K562 (cell line): ENCODE data around the gene SYT3. TPM values are rescaled to one million over a fixed set of nuclear protein-coding genes. Genes with fewer than 3 reads are reported as not detected.

Experiments
- ATAC-seq: fragments of 200-7000 bp; cut with Tn5 transposase; 3 replicates; pipeline ENCODE4 v1.9.1; 2020; ENCODE audit warnings: moderate library complexity
- BruUV-seq: library from RNA; stranded (reverse); fragments of 400-500 nt; replicated peaks from 2 replicates; lab custom pipeline; 2021; lab: Mats Ljungman, UMichigan
- CTCF ChIA-PET: fragments of 300-600 bp; formaldehyde crosslinking; extraction: SDS; loops from one replicate; lab custom pipeline; 2021; ENCODE audit warnings: low intra/inter-chr PET ratio; lab: Yijun Ruan, JAX
- POLR2A ChIA-PET: fragments of 300-600, 350-650 bp; sonication (Branson Sonifier 250); formaldehyde crosslinking; extraction: SDS; loops from one replicate; lab custom pipeline; 2021; ENCODE audit warnings: antibody characterized with exemption, inconsistent platforms; lab: Yijun Ruan, JAX
- DNase-seq, 4 experiments: peaks; one replicate each; pipeline versions ENCODE4 v3.0.0 to v3.0.0-alpha.2; 2011 to 2018; ENCODE audit warnings: low spot score in 3 of 4, mixed read lengths in 3 of 4; ENCODE audit errors: extremely low read depth in 1 of 4
- FAIRE-seq: peaks from 2 replicates; lab custom pipeline; 2011; peaks lifted over from hg19 to GRCh38; lab: Jason Lieb, UNC
- H2AFZ ChIP-seq: 2 replicates; pipeline ENCODE4 v1.6.0; 2011; ENCODE audit warnings: low read depth, low read length, control low read depth, inconsistent platforms
- H3K27ac ChIP-seq: fragments of 200-600 bp; 3 replicates; pipeline ENCODE4 v1.8.0; 2011; ENCODE audit warnings: low read depth, mild to moderate bottlenecking, control low read depth, inconsistent platforms, low read length, moderate library complexity, mixed read lengths; ENCODE audit errors: extremely low read depth
- H3K27me3 ChIP-seq, 2 experiments: fragments of 300-600 bp in 1 of 2; 2 replicates in 1 of 2; 3 replicates in 1 of 2; pipeline versions ENCODE4 v1.6.0 to v1.8.0; 2011; ENCODE audit warnings: inconsistent platforms in 2 of 2, low read length in 2 of 2, mild to moderate bottlenecking in 1 of 2, mixed read lengths in 1 of 2, moderate library complexity in 1 of 2; ENCODE audit not compliant: control insufficient read depth in 2 of 2, insufficient read depth in 2 of 2
- H3K36me3 ChIP-seq: fragments of 300-600 bp; 3 replicates; pipeline ENCODE4 v1.8.0; 2011; ENCODE audit warnings: mild to moderate bottlenecking, low read length, inconsistent platforms; ENCODE audit not compliant: control insufficient read depth, insufficient read depth
- H3K4me1 ChIP-seq, 2 experiments: fragments of 200-600 bp in 1 of 2; replicated peaks in 1 of 2; 2 replicates in 1 of 2; 3 replicates in 1 of 2; pipeline versions ENCODE4 v1.5.1 to v1.8.0; 2011; ENCODE audit warnings: inconsistent platforms in 2 of 2, low read length in 2 of 2, mild to moderate bottlenecking in 1 of 2, mixed read lengths in 1 of 2, moderate library complexity in 1 of 2; ENCODE audit not compliant: control insufficient read depth in 2 of 2, insufficient read depth in 2 of 2
- H3K4me2 ChIP-seq: 2 replicates; pipeline ENCODE4 v1.6.1; 2011; ENCODE audit warnings: low read length, control low read depth, inconsistent platforms, mixed read lengths; ENCODE audit not compliant: insufficient read depth
- H3K4me3 ChIP-seq: fragments of 200-600 bp; sonication (generic), shearing (Covaris generic); 2 replicates; pipeline ENCODE4 v1.5.1; 2016; ENCODE audit warnings: control low read depth, inconsistent platforms
- H3K79me2 ChIP-seq: fragments of 200-600 bp; 3 replicates; pipeline ENCODE4 v1.8.0; 2011; ENCODE audit warnings: low read length, inconsistent platforms; ENCODE audit not compliant: control insufficient read depth, insufficient read depth
- H3K9ac ChIP-seq, 2 experiments: 2 replicates each; pipeline versions ENCODE4 v1.6.0 to v1.6.1; 2011; ENCODE audit warnings: low read depth in 2 of 2, low read length in 2 of 2, control low read depth in 1 of 2, inconsistent platforms in 1 of 2, mild to moderate bottlenecking in 1 of 2, mixed read lengths in 1 of 2; ENCODE audit not compliant: insufficient read depth in 1 of 2
- H3K9me1 ChIP-seq: one replicate; pipeline ENCODE4 v1.6.0; 2011; ENCODE audit warnings: inconsistent platforms, mild to moderate bottlenecking, low read length, moderate library complexity; ENCODE audit not compliant: control insufficient read depth, insufficient read depth
- H3K9me3 ChIP-seq: replicated peaks from 2 replicates; pipeline ENCODE4 v1.5.1; 2011; ENCODE audit warnings: low read depth, low read length, inconsistent platforms; ENCODE audit not compliant: control insufficient read depth, insufficient read depth
- H4K20me1 ChIP-seq: replicated peaks from 2 replicates; pipeline ENCODE4 v1.6.1; 2011; ENCODE audit warnings: low read length, inconsistent platforms, mixed read lengths; ENCODE audit not compliant: control insufficient read depth, insufficient read depth
- CC2D1A ChIP-seq: fragments of 450-650 bp; IDR thresholded peaks from 2 replicates; pipeline ENCODE4 v1.6.1; 2017; ENCODE audit warnings: mild to moderate bottlenecking
- FOXK2 ChIP-seq, 2 experiments: fragments of 450-650 bp; IDR thresholded peaks in 1 of 2; conservative IDR thresholded peaks in 1 of 2; 2 replicates each; pipeline ENCODE4 v1.6.1; 2016; ENCODE audit warnings: low read depth in 2 of 2, mild to moderate bottlenecking in 1 of 2
- FOXP1 ChIP-seq: sonication (generic); formaldehyde crosslinking; IDR thresholded peaks from 2 replicates; pipeline ENCODE4 v1.8.0; 2022; ENCODE audit warnings: mild to moderate bottlenecking, missing genetic modification reagents
- HDAC6 ChIP-seq: IDR thresholded peaks from 2 replicates; pipeline ENCODE4 v1.6.1; 2012; ENCODE audit warnings: low read depth, mild to moderate bottlenecking, control low read depth, inconsistent platforms, low read length, moderate library complexity
- NR2C2 ChIP-seq, 2 experiments: fragments of 200-800 bp in 1 of 2; sonication (Bioruptor generic) in 1 of 2; sonication (generic) in 1 of 2; formaldehyde crosslinking in 1 of 2; IDR thresholded peaks; 2 replicates each; pipeline versions ENCODE4 v1.6.1 to v1.8.0; 2016 to 2022; ENCODE audit warnings: mild to moderate bottlenecking in 1 of 2, missing compliant biosample characterization in 1 of 2, missing genetic modification characterization in 1 of 2, missing genetic modification reagents in 1 of 2
- OTX1 ChIP-seq: fragments of 450-650 bp; formaldehyde crosslinking; IDR thresholded peaks from 2 replicates; pipeline ENCODE4 v1.4.0; 2022; ENCODE audit warnings: mild to moderate bottlenecking
- SMARCA5 ChIP-seq: fragments of 450-650 bp; IDR thresholded peaks from 2 replicates; pipeline ENCODE4 v1.6.1; 2016
- SMARCB1 ChIP-seq: IDR thresholded peaks from 2 replicates; pipeline ENCODE4 v1.6.1; 2011; ENCODE audit warnings: improper control_type of control experiment, low read depth; ENCODE audit not compliant: insufficient read length
- SPI1 ChIP-seq: IDR thresholded peaks from 2 replicates; pipeline ENCODE4 v1.6.1; 2011; ENCODE audit warnings: low read depth, low read length, control low read depth, borderline replicate concordance
- TOE1 ChIP-seq, 2 experiments: fragments of 450-650 bp in 1 of 2; sonication (generic) in 1 of 2; formaldehyde crosslinking in 1 of 2; IDR thresholded peaks; 2 replicates each; pipeline versions ENCODE4 v1.7.1 to v1.8.0; 2016 to 2022; ENCODE audit warnings: borderline replicate concordance in 2 of 2, mild to moderate bottlenecking in 2 of 2, antibody characterized with exemption in 1 of 2, inconsistent platforms in 1 of 2, low read depth in 1 of 2, missing genetic modification reagents in 1 of 2, moderate library complexity in 1 of 2
- ZNF589 ChIP-seq: fragments of 200-800 bp; sonication (Bioruptor generic); IDR thresholded peaks from 2 replicates; pipeline ENCODE4 v1.6.1; 2016; ENCODE audit warnings: low read depth, missing genetic modification characterization, missing compliant biosample characterization
- ZSCAN29 ChIP-seq: fragments of 450-650 bp; IDR thresholded peaks from 2 replicates; pipeline ENCODE4 v1.6.1; 2017
- WGBS: fragments of 100-300 bp; shearing (Covaris generic); methylation state at CpG from one replicate; pipeline ENCODE4 v1.1.6; 2016; ENCODE audit warnings: low coverage, mixed read lengths; ENCODE audit not compliant: insufficient coverage; ENCODE audit errors: missing lambda C conversion rate; 5-methylcytosine and 5-hydroxymethylcytosine counted together
- in situ Hi-C: fragments of 300-500 bp; cut with MboI; formaldehyde crosslinking; loops from 4 replicates; pipeline ENCODE4 v1.15.0; 2018; ENCODE audit warnings: inconsistent platforms, mixed read lengths
- intact Hi-C: fragments of 100-400 bp; cut with micrococcal nuclease; formaldehyde crosslinking; loops from 2 replicates; pipeline ENCODE4 v1.14.2; 2022
- polyA plus RNA-seq, 8 experiments: library from polyadenylated mRNA; depleted of rRNA in 4 of 8; stranded (reverse) in 5 of 8; unstranded in 3 of 8; fragments of >200 nt; fragmentation: Nextera tagmentation in 2 of 8; fragmentation: Illumina TruSeq in 1 of 8; extraction: Ambion mirVana in 2 of 8; extraction: Trizol in 1 of 8; gene quantifications; 2 replicates each; pipeline versions ENCODE4 v1.2.1 to v1.2.3, GENCODE V29; 2011 to 2014; ENCODE audit warnings: inconsistent platforms in 1 of 8, missing spikeins in 1 of 8
- total RNA-seq, 7 experiments: library from RNA; depleted of rRNA in 6 of 7; stranded (reverse); fragments of >200 nt in 6 of 7; fragmentation: Illumina TruSeq in 2 of 7; extraction: Trizol in 2 of 7; gene quantifications; 2 replicates each; pipeline versions ENCODE4 v1.2.1 to v1.2.3, GENCODE V29; 2011 to 2021; ENCODE audit warnings: low replicate concordance in 1 of 7
- TF ChIP-seq, protein P1 (sequence below): fragments of 450-650 bp; IDR thresholded peaks from 2 replicates; pipeline ENCODE4 v1.7.0; 2016; ENCODE audit warnings: borderline replicate concordance
- TF ChIP-seq, protein P2 (sequence below), 3 experiments: fragments of 200-800 bp in 1 of 3; fragments of 250-450 bp in 1 of 3; fragments of 450-650 bp in 1 of 3; sonication (Bioruptor Pico) in 1 of 3; sonication (Bioruptor generic) in 1 of 3; formaldehyde crosslinking in 1 of 3; IDR thresholded peaks; 2 replicates each; pipeline versions ENCODE4 v1.6.1 to v1.8.0; 2016 to 2022; ENCODE audit warnings: mild to moderate bottlenecking in 2 of 3, missing genetic modification characterization in 2 of 3, missing compliant biosample characterization in 1 of 3, moderate library complexity in 1 of 3

Gene SYT3
- total and polyA plus RNA-seq, 9 of the 15 experiments (the other 6 are each of a cell fraction or from before 2014, with no cell fraction given), result 0.36 to 2.0 (median 0.54) TPM; not detected in 2

DNA sequence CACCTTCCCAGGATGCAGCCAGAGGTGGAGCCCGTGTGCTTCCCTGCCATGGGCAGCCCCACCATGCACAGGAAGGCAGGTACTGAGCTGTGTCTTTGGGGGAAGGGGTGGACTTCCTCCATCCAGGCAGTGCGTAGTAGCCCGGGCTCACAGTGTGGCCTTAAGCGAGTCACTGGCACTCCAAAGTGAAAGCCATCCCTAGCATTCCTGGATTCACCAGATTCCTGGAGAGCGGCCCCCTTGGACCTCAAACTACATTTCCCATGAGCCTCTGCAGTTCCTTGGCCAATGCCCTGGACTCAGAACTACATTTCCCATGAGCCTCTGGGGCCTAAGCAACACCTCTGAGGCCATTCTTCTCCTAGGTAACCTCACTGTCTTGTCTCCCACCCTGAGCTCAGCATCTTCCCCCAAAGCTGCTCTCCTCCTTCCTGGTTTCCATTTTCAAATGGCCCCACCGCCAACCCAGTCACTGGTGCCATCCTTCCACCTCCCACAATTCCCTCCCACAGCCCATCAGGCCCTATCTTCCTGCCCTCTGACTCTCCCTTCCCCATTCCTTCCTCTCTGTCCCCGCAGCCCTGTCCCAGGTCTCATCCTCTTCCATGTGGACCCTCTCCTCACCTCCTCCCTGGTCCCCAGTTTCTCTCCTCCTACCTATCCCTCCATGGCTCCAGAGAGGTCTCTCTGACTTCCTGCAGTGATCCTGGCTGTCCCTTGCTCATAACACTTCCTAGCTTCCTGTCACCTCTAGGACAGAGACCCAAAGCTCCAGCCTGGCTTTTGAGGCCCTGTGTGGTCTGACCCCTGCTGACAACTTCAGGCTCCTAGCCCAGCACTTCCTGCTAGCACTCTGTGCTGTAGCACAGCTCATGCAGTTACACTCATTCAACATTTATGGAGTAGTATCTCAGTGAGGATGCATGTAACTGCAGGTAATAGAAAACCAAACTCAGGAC is 10.0 kb upstream of the SYT3 start, which contains the start of gene C19orf81:
Gene C19orf81, plus strand, starts transcription at position 13 of the 959 bp plus-strand sequence. Its CDS starts 0 bp downstream, at position 13.
- Histone ChIP-seq H3K4me2 (peak within 1 kb of the TSS; percentile 72), H3K36me3 (no peaks in the 10 kb centered on the region), H3K27me3 (peaks cover 0 to 5% of the 10 kb centered on the region in 2 experiments; a peak in 3 of 5 replicates), H3K9me3 (no peaks in the 10 kb centered on the region), H3K4me1 (peaks cover 22 to 34% of the 10 kb centered on the region in 2 experiments; a peak in 4 of 5 replicates), H3K9ac (peak within 1 kb of the TSS; percentile 3 to 78; a peak in 2 of 4 replicates), H2AFZ (peak within 1 kb of the TSS; percentile 75), H3K27ac (peak within 1 kb of the TSS; percentile 13), H3K9me1 (no peaks in the 10 kb centered on the region), H3K79me2 (no peaks in the 10 kb centered on the region), H4K20me1 (no peaks in the 10 kb centered on the region), H3K4me3 (no peak within 1 kb of the TSS)
- 8% methylated on average over 6 of the region's 7 CpGs for WGBS
- DNase-seq, result peak; percentile 63 to 79 (median 68)
- in situ Hi-C loops (no loop called here), intact Hi-C loops (no loop called here)
- peak; percentile 96 for FAIRE-seq
- no TSS peak for BruUV-seq
- POLR2A ChIA-PET, result no interaction called here
- CTCF ChIA-PET, result no interaction called here
- peak; percentile 90 for ATAC-seq
- TF ChIP-seq FOXK2 (conservative IDR thresholded peaks at IDR 0.05 in 1 of 2, IDR thresholded peaks at IDR 0.05 in 1 of 2; ENCODE audit: low read depth in 2 of 2), result peak; percentile 58 to 65; a peak in 2 of 4 replicates
- peak; percentile 66; the same call in 1 of the 2 replicates for TF ChIP-seq ZNF589 (CRISPR knock-in tag)
- 0 out of 2 replicates have a peak, but pooled peaks have one; percentile 20 for TF ChIP-seq CC2D1A
- TF ChIP-seq OTX1 (CRISPR knock-in tag), result peak; percentile 82; the same call in 1 of the 2 replicates
- peak; percentile 49; the same call in 1 of the 2 replicates for TF ChIP-seq TOE1 (IDR thresholded peaks at IDR 0.05; ENCODE audit: borderline replicate concordance)
- TF ChIP-seq TOE1 (CRISPR knock-in tag; IDR thresholded peaks at IDR 0.05; ENCODE audit: borderline replicate concordance, low read depth), result no peak
- TF ChIP-seq, protein P1, sequence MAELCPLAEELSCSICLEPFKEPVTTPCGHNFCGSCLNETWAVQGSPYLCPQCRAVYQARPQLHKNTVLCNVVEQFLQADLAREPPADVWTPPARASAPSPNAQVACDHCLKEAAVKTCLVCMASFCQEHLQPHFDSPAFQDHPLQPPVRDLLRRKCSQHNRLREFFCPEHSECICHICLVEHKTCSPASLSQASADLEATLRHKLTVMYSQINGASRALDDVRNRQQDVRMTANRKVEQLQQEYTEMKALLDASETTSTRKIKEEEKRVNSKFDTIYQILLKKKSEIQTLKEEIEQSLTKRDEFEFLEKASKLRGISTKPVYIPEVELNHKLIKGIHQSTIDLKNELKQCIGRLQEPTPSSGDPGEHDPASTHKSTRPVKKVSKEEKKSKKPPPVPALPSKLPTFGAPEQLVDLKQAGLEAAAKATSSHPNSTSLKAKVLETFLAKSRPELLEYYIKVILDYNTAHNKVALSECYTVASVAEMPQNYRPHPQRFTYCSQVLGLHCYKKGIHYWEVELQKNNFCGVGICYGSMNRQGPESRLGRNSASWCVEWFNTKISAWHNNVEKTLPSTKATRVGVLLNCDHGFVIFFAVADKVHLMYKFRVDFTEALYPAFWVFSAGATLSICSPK, result 0 out of 2 replicates have a peak, but pooled peaks have one; percentile 72
- TF ChIP-seq SMARCA5, result peak; percentile 79
- no peak for TF ChIP-seq SPI1
- peak; percentile 38; the same call in 1 of the 2 replicates for TF ChIP-seq ZSCAN29
- no peak for TF ChIP-seq SMARCB1
- TF ChIP-seq HDAC6, result no peak
- TF ChIP-seq, protein P2, sequence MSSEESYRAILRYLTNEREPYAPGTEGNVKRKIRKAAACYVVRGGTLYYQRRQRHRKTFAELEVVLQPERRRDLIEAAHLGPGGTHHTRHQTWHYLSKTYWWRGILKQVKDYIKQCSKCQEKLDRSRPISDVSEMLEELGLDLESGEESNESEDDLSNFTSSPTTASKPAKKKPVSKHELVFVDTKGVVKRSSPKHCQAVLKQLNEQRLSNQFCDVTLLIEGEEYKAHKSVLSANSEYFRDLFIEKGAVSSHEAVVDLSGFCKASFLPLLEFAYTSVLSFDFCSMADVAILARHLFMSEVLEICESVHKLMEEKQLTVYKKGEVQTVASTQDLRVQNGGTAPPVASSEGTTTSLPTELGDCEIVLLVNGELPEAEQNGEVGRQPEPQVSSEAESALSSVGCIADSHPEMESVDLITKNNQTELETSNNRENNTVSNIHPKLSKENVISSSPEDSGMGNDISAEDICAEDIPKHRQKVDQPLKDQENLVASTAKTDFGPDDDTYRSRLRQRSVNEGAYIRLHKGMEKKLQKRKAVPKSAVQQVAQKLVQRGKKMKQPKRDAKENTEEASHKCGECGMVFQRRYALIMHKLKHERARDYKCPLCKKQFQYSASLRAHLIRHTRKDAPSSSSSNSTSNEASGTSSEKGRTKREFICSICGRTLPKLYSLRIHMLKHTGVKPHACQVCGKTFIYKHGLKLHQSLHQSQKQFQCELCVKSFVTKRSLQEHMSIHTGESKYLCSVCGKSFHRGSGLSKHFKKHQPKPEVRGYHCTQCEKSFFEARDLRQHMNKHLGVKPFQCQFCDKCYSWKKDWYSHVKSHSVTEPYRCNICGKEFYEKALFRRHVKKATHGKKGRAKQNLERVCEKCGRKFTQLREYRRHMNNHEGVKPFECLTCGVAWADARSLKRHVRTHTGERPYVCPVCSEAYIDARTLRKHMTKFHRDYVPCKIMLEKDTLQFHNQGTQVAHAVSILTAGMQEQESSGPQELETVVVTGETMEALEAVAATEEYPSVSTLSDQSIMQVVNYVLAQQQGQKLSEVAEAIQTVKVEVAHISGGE (CRISPR knock-in tag; IDR thresholded peaks at IDR 0.05), result peak in 1 of 3 experiments; percentile 51; a peak in 1 of 6 replicates
- TF ChIP-seq NR2C2 (CRISPR knock-in tag; IDR thresholded peaks at IDR 0.05), result no peak
- peak; percentile 81 for TF ChIP-seq NR2C2 (tag; IDR thresholded peaks at IDR 0.05)
- TF ChIP-seq FOXP1 (CRISPR knock-in tag), result peak; percentile 42; the same call in 1 of the 2 replicates
